Measurements from ENCODE around the gene NXPH1. TPM values are rescaled to one million over a fixed set of nuclear protein-coding genes. Genes with fewer than 3 reads are reported as not detected.

Gene NXPH1
- polyA plus RNA-seq, 1 donor from 2014 or later, result 15.9 TPM

GRCh38 chr7:8444468-8444769, 11.0 kb downstream of the NXPH1 start:
- no peak for TF ChIP-seq REST (IDR thresholded peaks at IDR 0.05; ENCODE audit: borderline replicate concordance)
- no peak for TF ChIP-seq EP300 (conservative IDR thresholded peaks at IDR 0.05; ENCODE audit: poor library complexity, severe bottlenecking)
- no peak for TF ChIP-seq CTCF (IDR thresholded peaks at IDR 0.05; ENCODE audit: poor library complexity, severe bottlenecking)
- no peak for TF ChIP-seq EZH2 (IDR thresholded peaks at IDR 0.05; ENCODE audit: borderline replicate concordance, insufficient read depth, low read length, poor library complexity, severe bottlenecking)
- no peak for TF ChIP-seq TAF1 (IDR thresholded peaks at IDR 0.05; ENCODE audit: low read depth)
- no peak for TF ChIP-seq POLR2AphosphoS5 (IDR thresholded peaks at IDR 0.05)
- no peak for TF ChIP-seq SMC3 (conservative IDR thresholded peaks at IDR 0.05; ENCODE audit: poor library complexity)
- TF ChIP-seq RAD21 (conservative IDR thresholded peaks at IDR 0.05), result no peak
- no peak for TF ChIP-seq MXI1 (conservative IDR thresholded peaks at IDR 0.05; ENCODE audit: poor library complexity, severe bottlenecking)
- Histone ChIP-seq H3K4me2 (ENCODE audit: low read length) (no peak overlapping the region), H3K79me2 (replicated peaks; ENCODE audit: insufficient read depth, low read length) (no peaks in the 10 kb centered on the region), H2AFZ (ENCODE audit: low read depth, low read length) (no peak overlapping the region), H3K36me3 (ENCODE audit: insufficient read depth, low read length) (no peaks in the 10 kb centered on the region), H3F3A (ENCODE audit: insufficient read depth, low read length, poor library complexity, severe bottlenecking) (no peaks in the 10 kb centered on the region), H3K9me3 (ENCODE audit: low read length) (peaks cover 9% of the 10 kb centered on the region), H3K27ac (ENCODE audit: low read length) (no peak overlapping the region), H3K9me2 (ENCODE audit: insufficient read depth, low read length) (no peaks in the 10 kb centered on the region), H3K27me3 (ENCODE audit: insufficient read depth, low read depth, low read length) (peaks cover 52% of the 10 kb centered on the region), H3K4me3 (ENCODE audit: low read length) (peak overlapping the region; percentile 68), H4K20me1 (ENCODE audit: insufficient read depth) (no peaks in the 10 kb centered on the region), H3K9ac (ENCODE audit: low read length) (no peak overlapping the region)

- H3K79me2 ChIP-seq (replicated peaks; ENCODE audit: insufficient read depth, low read length), result no peaks in the 10 kb centered on the region
- H3K9ac ChIP-seq (ENCODE audit: low read length), result no peak overlapping the region
- H4K20me1 ChIP-seq (ENCODE audit: insufficient read depth), result no peaks in the 10 kb centered on the region
- H3K9me2 ChIP-seq (ENCODE audit: insufficient read depth, low read length), result no peaks in the 10 kb centered on the region
- no peaks in the 10 kb centered on the region for H3F3A ChIP-seq (ENCODE audit: insufficient read depth, low read length, poor library complexity, severe bottlenecking)
- H3K4me3 ChIP-seq (ENCODE audit: low read length), result no peak overlapping the region
- no peaks in the 10 kb centered on the region for H3K27me3 ChIP-seq (ENCODE audit: insufficient read depth, low read depth, low read length)
- no peak overlapping the region for H3K27ac ChIP-seq (ENCODE audit: low read length)
- H3K36me3 ChIP-seq (ENCODE audit: insufficient read depth, low read length), result no peaks in the 10 kb centered on the region
- TF ChIP-seq EP300 (conservative IDR thresholded peaks at IDR 0.05; ENCODE audit: poor library complexity, severe bottlenecking) (no peak), MXI1 (conservative IDR thresholded peaks at IDR 0.05; ENCODE audit: poor library complexity, severe bottlenecking) (no peak), EZH2 (IDR thresholded peaks at IDR 0.05; ENCODE audit: borderline replicate concordance, insufficient read depth, low read length, poor library complexity, severe bottlenecking) (no peak)
- no peak overlapping the region for H2AFZ ChIP-seq (ENCODE audit: low read depth, low read length)
- H3K9me3 ChIP-seq (ENCODE audit: low read length), result no peaks in the 10 kb centered on the region
- H3K4me2 ChIP-seq (ENCODE audit: low read length), result no peak overlapping the region
These were observed 20.1 kb downstream of the NXPH1 start for GRCh38 chr7:8453535-8453934.

GRCh38 chr7:8455426-8455825, 22.0 kb downstream of the NXPH1 start:
- H3K27ac ChIP-seq (ENCODE audit: low read length), result no peak overlapping the region
- H3K9ac ChIP-seq (ENCODE audit: low read length), result no peak overlapping the region
- H3K9me3 ChIP-seq (ENCODE audit: low read length), result no peaks in the 10 kb centered on the region
- no peak overlapping the region for H2AFZ ChIP-seq (ENCODE audit: low read depth, low read length)
- no peaks in the 10 kb centered on the region for H4K20me1 ChIP-seq (ENCODE audit: insufficient read depth)
- TF ChIP-seq MXI1 (conservative IDR thresholded peaks at IDR 0.05; ENCODE audit: poor library complexity, severe bottlenecking), result no peak
- no peak for TF ChIP-seq EP300 (conservative IDR thresholded peaks at IDR 0.05; ENCODE audit: poor library complexity, severe bottlenecking)
- TF ChIP-seq REST (IDR thresholded peaks at IDR 0.05; ENCODE audit: borderline replicate concordance), result no peak
- no peak for TF ChIP-seq RAD21 (conservative IDR thresholded peaks at IDR 0.05)
- no peak for TF ChIP-seq SMC3 (conservative IDR thresholded peaks at IDR 0.05; ENCODE audit: poor library complexity)
- no peak for TF ChIP-seq CTCF (IDR thresholded peaks at IDR 0.05; ENCODE audit: poor library complexity, severe bottlenecking)
- TF ChIP-seq EZH2 (IDR thresholded peaks at IDR 0.05; ENCODE audit: borderline replicate concordance, insufficient read depth, low read length, poor library complexity, severe bottlenecking), result no peak
- TF ChIP-seq POLR2AphosphoS5 (IDR thresholded peaks at IDR 0.05), result no peak
- no peak for TF ChIP-seq TAF1 (IDR thresholded peaks at IDR 0.05; ENCODE audit: low read depth)
- no peaks in the 10 kb centered on the region for H3K79me2 ChIP-seq (replicated peaks; ENCODE audit: insufficient read depth, low read length)
- no peaks in the 10 kb centered on the region for H3K27me3 ChIP-seq (ENCODE audit: insufficient read depth, low read depth, low read length)
- H3K9me2 ChIP-seq (ENCODE audit: insufficient read depth, low read length), result no peaks in the 10 kb centered on the region
- H3K36me3 ChIP-seq (ENCODE audit: insufficient read depth, low read length), result no peaks in the 10 kb centered on the region
- no peak overlapping the region for H3K4me2 ChIP-seq (ENCODE audit: low read length)
- no peaks in the 10 kb centered on the region for H3F3A ChIP-seq (ENCODE audit: insufficient read depth, low read length, poor library complexity, severe bottlenecking)
- no peak overlapping the region for H3K4me3 ChIP-seq (ENCODE audit: low read length)

Data from neural cell (in vitro differentiated cells).